Posterior vena cava (tissue), 2 donors: ENCODE data around the gene ZNF318. TPM values are rescaled to one million over a fixed set of nuclear protein-coding genes. Genes with fewer than 3 reads are reported as not detected.
"Not testable (repeated sequence)": the region's sequence is repeated elsewhere in the genome, so short reads cannot be mapped to it uniquely, and the experiment has no call there.

Experiments used
- DNase-seq: peaks from one replicate; pipeline ENCODE4 v3.0.0-alpha.2; 2020; ENCODE audit warnings: low spot score
- intact Hi-C, 2 donors: fragments of 100-400 bp; cut with DNase I; formaldehyde crosslinking; loops; one replicate each; pipeline versions ENCODE4 v1.14.1 to v1.14.2; 2022 to 2023
- total RNA-seq, 2 donors: library from RNA; stranded (reverse); fragmentation: NEBNext Ultra II Directional; extraction: Animal tissue kit (Norgen Biotek cat#: 25700); gene quantifications; one replicate each; pipeline ENCODE4 v1.2.1, GENCODE V29; 2021
- donor health status: DM: yes; HTN: yes; CAD: no.
- donor health status: DM: yes; HTN: yes; CAD: no.

The ZNF318 gene
- total RNA-seq, 2 donors from 2014 or later: 11.2 to 13.9 TPM

DNA sequence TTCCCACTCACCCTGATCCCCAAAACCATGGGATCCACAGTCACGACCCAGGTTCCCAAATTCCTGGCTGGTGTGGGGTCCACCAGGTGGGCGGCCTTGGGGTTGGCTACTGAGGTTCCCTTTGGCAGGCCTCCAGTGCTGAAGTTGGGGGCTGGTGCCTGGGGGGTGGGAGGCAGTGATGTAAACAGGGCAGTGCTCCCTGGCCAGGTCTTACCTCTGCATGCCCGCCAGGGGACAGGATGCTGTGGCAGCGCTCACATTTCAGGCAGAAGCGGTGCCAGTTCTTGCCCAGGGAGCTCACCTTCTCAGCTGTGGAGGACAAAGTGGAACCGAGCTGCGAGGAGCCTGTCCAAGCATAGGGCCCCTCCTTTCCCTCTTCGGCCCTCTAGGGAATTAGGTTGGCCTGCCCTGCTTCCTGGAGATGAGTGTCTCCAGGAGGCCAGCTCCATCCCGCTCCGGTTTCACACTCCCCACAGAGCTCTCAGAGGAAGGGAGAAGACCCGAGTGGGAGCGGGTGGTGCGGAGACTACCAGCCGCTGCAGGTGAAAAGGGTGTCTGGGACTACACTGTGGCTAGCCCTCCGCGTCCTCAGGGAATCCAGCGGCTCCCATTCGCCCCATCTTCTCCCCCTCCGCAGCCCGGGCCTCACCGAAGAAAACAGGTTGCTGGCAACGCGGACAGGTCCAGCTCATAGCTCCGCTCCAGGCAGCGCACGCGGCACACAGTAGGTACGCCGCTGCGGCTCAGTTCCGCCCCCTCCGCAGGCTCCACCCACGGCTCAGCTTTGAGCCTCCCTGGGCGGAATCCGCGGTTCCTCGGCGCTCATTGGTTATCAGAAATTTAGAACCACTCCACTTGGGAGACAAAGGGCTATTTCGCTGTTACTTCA lies 61.1 kb downstream of the ZNF318 start, which contains the start of gene CRIP3:
Gene CRIP3, minus strand, starts transcription at position 726 of the 889 bp plus-strand sequence. Its CDS starts 34 bp downstream, at position 692.
- no peak for DNase-seq
- intact Hi-C loops: no loop called here

DNA sequence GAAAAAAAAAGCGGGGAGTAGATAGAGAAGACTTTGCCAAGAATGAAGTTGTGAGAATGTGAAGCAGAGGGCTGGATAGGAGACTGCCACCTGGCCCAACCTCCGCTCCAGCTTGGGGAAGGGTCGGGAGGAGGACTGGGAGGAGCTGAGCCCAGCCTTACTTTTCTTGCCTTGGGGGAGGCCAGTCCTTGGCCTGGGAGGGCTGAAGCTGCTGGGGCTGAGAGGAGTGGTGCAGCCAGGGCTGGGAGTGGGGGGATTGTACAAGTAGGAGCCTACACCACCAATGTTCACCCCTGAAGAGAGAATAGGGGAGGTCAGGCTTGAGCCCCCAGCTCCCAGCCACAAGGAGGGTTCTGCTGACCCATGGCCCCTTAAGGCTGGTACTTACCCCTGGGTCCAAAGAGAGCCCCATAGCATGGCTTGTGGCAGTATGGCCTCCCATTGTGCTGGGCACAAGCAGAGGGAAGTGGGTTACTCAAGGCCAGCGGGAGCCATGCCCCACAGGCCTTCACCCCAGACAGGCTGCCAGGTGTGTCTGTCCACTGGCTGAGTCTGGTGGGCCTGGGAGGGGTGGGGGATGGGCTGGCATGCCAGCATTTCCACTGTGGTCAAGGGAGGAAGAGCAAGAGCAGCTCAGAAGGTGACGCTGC lies 61.9 kb downstream of the ZNF318 start:
- intact Hi-C loops: no loop called here
- DNase-seq: no peak

DNA sequence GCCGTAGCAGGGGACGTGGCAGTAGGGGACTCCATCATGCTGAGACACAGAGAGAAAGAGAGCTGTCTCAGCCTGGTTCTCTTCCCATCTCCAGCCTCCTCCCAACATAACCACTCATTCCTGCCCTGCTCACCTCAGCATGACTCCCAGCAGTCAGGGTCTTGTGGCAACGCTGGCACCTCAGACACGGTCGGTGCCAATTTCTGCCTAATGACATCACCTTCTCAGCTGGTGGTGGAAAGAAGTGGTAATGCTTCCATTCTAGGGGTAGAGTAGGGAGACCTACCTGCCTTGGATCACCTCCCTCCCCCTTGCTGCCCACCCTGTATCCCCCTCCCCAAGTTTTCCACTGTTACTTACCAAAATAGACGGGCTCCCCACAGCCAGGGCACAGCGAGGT lies 63.4 kb downstream of the ZNF318 start:
- no peak for DNase-seq
- intact Hi-C loops: no loop called here

DNA sequence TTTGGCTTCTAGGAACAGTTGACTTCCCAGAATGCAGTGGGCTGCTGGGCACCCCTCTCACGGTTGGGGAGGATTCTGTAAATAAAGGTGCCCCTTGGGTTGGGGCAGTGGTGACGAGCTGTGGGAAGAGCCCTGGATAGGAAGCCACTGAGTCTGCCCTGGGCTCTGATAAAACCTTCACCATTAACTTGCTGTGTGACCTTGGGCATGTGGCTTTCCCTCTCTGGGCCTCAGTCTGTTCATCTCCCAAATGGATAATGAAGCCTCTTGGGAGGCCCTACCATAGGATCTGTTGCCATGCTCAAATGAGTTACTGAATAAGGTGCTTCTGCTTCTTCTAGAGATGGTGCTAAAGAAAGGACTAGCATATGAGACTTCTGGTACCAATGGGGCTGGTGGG lies 64.6 kb downstream of the ZNF318 start:
- no peak for DNase-seq

DNA sequence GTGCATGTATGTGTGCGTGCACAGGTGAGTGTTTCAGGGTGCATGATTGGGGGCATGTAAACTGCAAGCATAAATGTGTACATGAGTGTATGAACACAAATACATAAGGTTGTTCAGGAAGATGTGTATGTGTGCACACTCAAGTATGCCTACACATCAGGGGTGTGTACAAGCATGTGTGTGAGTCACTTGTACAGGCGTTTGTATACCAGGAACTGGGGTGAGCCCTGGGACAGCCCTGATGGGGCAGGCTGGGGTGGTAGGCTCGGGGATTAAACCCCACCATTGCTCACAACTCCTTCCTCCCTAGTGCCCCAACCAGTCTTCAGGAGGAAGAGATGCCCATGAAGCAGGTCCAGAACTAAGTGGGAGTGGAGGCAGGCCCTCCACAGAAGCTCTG lies 65.1 kb downstream of the ZNF318 start:
- intact Hi-C loops: no loop called here
- no peak for DNase-seq

More for the DNA sequence above, 64.6 kb downstream of the ZNF318 start:
- intact Hi-C loops: no loop called here

DNA sequence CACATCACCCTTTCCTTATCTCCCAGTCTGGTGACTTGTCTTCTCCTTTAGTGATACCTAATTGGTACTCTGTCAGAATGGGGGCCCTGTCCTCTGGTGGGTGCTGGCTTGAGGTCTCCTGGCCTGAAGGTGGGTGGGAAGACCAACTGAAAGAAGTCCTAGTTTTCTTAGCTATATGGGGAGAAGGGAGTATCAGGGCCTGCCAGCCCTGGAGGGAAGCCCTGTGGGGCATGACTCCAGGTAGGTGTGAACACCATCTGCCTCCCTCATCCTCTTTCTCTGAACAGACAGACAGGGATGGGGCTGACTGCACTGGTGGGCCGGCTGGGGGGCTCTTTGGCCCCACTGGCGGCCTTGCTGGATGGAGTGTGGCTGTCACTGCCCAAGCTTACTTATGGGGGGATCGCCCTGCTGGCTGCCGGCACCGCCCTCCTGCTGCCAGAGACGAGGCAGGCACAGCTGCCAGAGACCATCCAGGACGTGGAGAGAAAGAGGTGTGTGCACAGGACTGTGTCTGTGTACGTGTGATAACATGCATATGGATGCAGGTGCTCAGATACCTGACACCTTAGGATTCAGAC lies 65.6 kb downstream of the ZNF318 start:
- intact Hi-C loops: no loop called here
- no peak for DNase-seq

DNA sequence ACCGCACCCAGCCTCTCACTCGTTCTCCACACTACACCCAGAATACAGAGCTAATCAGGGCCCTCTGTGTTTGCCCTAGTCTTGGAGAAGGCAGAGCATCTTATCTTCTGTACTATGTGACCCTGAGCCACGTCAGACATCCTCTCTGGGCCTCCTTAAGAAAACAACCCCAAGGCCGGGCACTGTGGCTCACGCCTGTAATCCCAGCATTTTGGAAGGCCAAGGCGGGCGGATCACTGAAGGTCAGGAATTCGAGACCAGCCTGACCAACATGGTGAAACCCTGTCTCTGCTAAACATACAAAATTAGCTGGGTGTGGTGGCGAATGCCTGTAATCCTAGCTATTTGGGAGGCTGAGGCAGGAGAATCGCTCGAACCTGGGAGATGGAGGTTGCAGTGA lies 66.4 kb downstream of the ZNF318 start:
- DNase-seq, intact Hi-C loops: not testable (repeated sequence)

DNA sequence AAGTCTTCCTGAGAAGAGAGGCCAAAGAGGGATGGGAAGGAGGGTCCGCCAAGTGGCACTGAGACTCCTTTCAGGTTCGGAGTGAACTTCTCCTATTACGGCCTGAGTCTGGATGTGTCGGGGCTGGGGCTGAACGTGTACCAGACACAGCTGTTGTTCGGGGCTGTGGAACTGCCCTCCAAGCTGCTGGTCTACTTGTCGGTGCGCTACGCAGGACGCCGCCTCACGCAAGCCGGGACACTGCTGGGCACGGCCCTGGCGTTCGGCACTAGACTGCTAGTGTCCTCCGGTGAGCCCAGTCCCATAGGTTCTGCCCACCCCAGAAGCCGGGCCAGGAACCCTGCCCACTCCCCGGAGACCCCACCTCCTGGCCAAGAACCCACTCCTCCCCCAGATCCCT lies 67.3 kb downstream of the ZNF318 start:
- intact Hi-C loops: no loop called here
- DNase-seq: peak; percentile 59

DNA sequence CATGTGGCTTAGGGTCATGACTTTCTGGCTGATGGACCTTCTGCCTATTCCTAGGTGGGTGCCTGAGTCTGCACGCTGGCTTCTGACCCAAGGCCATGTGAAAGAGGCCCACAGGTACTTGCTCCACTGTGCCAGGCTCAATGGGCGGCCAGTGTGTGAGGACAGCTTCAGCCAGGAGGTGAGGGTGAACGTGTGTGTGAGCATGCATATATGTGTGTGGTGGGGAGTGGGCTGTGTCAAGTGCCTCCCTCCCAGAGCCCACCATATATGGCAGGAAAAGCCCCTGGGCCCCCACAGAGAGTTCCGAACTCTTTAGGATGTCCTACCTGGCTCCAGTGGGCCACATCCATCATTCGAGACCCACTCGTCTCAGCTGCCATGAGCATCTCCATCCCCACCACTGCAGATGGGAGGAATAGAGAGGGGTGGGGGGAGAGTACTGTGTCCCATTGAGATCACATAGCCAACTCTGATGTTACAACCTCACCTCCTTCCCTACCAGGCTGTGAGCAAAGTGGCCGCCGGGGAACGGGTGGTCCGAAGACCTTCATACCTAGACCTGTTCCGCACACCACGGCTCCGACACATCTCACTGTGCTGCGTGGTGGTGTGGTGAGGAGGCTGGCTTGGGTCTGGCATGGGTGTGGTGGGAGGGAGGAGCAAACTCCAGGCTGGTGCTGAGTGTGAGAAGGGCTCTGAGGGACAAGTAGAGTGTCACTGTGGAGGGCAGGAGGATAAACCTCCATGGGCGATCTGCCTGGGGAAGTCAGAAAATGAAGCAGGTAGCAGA lies 68.2 kb downstream of the ZNF318 start:
- peak; percentile 73 for DNase-seq
- intact Hi-C loops: no loop called here

DNA sequence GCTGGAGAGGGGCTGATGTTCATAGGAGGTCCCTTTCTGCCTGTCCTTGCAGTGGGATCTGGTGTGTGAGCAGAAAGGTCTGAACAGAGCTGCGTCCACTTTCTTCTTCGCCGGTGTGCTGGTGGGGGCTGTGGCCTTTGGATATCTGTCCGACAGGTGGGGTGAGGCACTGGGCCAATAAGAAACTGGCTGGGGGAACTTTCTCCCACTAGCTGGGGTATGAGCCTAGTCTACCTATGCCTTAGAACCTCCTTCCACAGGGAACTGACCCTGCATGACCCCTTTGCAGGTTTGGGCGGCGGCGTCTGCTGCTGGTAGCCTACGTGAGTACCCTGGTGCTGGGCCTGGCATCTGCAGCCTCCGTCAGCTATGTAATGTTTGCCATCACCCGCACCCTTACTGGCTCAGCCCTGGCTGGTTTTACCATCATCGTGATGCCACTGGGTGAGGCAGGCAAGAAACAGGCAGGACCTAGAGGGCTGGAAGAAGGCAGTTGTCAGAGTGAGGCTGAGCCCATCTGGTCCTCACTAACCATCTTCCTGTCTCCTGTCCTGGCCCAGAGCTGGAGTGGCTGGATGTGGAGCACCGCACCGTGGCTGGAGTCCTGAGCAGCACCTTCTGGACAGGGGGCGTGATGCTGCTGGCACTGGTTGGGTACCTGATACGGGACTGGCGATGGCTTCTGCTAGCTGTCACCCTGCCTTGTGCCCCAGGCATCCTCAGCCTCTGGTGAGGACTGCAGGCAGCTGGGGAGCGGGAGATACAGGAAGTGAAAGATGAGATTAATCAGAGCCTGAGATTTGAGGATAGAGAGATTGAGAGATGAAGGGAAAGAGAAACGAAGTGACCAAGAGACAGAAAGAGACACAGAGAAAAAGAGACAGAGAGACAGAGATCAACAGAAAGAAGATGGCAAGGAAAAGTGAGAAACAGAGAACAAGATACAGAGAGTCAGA lies 69.8 kb downstream of the ZNF318 start:
- peak; percentile 69 for DNase-seq
- intact Hi-C loops: no loop called here

DNA sequence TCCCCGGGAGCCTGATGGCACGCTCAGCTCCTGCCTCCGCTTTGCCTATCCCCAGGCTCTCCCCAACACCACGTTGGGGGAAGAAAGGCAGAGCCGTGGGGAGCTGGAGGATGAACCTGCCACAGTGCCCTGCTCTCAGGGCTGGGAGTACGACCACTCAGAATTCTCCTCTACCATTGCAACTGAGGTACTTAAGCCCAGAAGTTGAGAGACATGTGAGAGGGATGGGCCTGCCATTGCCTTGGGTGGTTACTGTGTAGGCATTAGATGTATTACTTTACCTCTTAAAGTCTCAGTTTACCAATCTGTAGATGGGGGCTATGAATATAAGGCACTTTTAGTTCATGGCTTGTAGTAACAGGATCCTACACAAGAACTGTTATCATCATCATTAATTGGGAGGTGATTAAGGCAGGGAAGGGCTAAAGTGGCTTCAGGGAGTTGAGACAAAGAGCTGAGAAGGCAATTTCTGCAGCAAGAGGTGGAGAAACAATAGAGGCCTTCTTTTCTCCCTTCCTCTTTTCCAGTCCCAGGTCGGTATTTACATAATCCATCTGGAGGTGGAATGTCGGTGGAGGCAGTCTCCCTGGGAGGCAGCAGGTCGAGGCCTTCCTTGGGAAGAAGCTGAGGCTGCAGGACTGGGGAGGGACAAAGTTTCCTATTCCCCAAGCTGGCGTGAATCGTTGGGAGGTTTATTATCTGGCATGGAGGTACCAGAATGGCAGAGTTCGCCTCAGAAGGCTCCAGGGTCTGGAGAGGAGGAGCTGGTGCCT lies 70.7 kb downstream of the ZNF318 start:
- intact Hi-C loops: no loop called here
- DNase-seq: peak; percentile 53

DNA sequence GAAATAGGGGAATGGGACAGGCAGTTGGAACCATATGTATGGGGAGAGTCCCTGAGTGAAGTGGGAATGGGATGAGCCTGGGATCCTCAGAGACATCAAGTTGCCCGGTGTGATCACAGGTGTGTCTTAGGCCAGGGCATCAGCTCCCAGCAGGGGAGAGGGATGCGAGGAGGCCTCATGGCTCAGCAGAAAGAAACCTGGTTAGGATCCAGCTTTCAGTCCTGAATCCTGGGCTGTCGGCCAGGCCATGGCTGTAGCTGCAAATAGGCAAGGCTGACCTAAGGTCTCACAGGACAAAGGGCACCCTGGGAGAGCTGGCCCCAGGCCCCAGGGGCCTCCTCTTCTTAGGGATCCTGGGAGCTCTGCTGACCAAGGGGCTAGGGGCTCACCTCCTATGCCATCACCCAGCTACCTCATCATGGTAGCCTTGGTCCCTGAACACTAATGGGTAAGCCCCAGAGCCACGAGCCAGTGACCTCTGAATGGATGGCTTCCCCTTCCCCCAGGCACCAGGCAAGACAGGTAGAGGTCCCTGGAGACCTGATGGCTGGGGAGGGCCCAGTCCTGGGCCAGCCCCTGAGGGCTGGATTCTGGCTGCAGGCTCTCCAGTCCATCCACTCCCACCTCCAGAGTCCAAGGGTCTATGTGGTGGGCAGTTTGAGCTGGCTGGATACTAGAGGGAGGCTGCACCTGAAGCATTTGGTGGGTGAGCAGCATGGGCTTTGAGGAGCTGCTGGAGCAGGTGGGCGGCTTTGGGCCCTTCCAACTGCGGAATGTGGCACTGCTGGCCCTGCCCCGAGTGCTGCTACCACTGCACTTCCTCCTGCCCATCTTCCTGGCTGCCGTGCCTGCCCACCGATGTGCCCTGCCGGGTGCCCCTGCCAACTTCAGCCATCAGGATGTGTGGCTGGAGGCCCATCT lies 71.5 kb downstream of the ZNF318 start, which contains the start of gene SLC22A7:
Gene SLC22A7, plus strand, starts transcription at position 617 of the 921 bp plus-strand sequence. Its CDS starts 99 bp downstream, at position 716.
- DNase-seq: peak; percentile 50
- intact Hi-C loops: no loop called here

DNA sequence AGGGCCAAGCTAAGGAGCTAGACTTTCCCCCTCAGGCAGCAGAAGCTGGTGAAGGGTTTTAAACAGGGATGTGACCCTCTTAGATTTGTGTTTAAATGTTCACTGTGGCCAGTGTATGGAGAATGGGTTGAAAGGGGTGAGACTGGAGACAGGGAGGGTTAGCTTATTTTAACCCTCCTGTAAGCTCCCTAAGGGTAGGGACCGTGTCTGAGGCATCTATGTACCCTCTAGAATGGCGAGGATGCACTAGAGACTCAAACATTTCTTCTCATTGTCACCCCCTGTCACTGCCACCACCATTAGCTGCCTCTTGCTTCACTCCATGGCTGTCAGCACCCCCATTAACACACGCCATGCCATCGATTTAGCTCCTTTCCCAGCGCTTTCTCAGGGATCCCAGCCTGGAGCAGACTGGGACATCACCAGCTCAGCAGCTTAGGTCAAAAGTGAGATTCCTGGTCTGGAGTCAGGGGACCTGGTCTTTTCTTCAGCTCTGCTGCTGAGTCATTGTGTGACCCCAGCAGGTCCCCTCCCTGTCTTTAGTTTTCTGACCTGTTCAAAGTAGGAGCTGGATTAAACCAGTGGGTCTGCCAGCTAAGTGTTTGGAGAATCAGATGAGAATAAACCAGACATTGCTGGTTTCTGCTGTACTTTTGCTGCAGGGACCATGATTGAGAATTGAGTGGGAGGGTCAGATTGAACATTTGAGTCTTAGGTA lies 72.5 kb downstream of the ZNF318 start:
- intact Hi-C loops: no loop called here
- DNase-seq: no peak

DNA sequence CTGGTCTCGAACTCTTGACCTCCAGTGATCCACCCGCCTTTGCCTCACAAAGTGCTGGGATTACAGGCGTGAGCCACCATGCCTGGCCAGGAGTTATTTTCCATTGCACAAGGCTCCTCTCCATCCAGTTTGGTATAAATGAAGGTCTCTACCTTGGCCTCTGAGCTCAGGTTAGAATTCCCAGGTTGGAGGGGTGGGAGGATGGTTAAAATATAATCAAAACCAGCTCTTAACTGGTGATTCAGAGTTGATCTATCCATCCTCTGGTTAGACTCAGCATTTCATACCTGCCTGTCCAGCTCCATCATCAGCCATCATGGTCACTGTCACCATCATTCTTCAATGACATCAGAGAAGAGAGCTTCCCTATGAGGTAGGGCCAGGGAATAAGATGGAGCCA lies 74.0 kb downstream of the ZNF318 start:
- intact Hi-C loops: no loop called here
- peak; percentile 7 for DNase-seq

DNA sequence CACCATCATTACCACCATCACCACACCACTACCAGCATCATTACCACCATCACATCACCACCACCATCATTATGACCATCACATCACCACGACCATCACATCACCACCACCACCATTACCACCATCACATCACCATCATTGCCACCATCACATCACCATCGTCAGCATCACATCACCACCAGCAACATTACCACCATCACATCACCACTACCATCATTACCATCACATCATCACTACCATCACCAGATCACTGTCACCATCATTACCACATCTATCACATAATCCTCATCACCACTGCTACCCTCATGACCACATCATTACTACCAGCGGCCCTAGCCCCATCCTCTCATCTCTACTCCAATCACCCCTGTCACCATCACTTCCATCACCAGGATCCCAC lies 74.9 kb downstream of the ZNF318 start:
- intact Hi-C loops: no loop called here
- peak; percentile 7 for DNase-seq

DNA sequence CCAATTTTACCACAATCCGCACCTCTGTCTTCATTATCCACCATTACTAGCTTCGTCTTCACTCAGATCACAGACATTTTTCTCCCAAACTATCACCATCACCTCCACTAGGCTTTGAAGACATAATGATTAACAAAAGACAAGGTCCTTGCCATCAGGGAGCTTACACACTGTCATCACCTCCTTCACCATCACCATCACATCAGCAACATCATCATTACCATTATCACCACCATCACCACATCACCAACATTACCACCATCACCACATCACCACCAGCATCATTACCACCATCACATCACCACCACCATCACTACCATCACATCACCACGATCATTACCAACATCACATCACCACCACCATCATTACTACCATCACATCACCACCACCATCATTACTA lies 75.7 kb downstream of the ZNF318 start:
- no peak for DNase-seq
- intact Hi-C loops: no loop called here
